GM18498 (cell line): ENCODE measurements around the gene VSNL1.
A peak's percentile ranks its signal among the peaks of the same experiment; 100 is the strongest.
"Not testable (repeated sequence)": the region's sequence is repeated elsewhere in the genome, so short reads cannot be mapped to it uniquely, and the experiment has no call there.

Source experiments
- ATAC-seq: cut with Tn5 transposase; IDR thresholded peaks from one replicate; pipeline ENCODE4 v1.9.1; 2021; ENCODE audit warnings: mild to moderate bottlenecking, moderate library complexity; ENCODE audit not compliant: unreplicated experiment

Gene VSNL1

GRCh38 chr2:17541531-17541950, 1.0 kb downstream of the VSNL1 start:
- ATAC-seq, result no peak

DNA sequence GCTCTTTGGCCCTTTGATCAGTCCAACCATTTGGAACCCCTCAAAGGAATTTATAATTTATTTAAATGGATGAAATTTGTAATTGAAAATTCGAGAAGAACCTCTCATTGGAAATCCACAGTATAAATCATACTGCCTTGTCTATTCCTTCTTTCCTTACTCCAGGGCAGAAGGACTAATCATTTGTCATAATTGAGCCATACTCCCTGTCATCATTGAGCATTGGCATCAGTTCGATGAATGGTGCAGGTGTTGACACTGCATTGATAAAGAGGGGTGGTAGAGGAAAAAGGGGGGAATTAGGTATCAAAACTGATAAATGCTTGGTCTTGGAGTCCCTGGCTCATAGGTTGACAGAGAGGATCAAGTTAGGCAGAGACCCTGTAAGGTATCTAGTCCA, 2.0 kb downstream of the VSNL1 start:
- ATAC-seq, result no peak

GRCh38 chr2:17543131-17543660, 2.7 kb downstream of the VSNL1 start:
- ATAC-seq, result no peak

DNA sequence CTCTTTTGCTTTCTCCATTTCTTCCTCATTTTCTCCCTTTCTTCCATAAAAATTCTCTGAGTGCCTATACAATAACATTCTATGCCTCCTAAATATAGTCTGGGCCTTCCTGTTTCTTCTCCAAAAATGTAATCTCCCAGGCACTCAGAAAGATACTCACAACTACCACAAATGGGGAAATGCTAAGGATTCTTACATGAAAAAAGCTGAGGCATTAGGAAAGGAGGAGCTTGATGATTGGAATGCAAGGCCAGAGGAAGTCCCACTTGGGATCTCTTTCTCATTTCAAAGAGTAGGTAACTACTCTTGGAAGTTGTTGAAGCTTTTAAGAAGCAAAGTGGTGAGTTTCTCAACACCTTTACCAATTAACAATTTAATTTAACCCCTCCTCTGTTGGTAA, 3.4 kb downstream of the VSNL1 start:
- no peak for ATAC-seq

DNA sequence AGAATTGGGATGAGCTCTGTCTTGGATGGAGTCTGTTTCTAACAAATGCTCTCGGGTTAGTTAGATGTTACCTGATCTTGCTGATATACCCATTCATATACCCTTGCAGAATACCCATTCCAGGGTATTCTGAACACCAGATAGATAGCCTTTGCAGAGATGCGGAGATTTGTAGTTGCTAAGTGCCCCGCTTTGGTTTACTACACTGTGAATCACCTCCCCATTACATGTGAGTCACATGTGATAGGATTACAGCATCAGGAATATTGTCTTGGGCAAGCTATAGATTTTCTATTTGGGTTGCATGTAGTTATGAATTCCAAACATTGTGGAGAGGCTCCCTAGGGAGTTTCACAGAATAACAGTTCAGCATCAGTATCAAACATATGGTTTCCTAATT, 3.8 kb downstream of the VSNL1 start:
- no peak for ATAC-seq

DNA sequence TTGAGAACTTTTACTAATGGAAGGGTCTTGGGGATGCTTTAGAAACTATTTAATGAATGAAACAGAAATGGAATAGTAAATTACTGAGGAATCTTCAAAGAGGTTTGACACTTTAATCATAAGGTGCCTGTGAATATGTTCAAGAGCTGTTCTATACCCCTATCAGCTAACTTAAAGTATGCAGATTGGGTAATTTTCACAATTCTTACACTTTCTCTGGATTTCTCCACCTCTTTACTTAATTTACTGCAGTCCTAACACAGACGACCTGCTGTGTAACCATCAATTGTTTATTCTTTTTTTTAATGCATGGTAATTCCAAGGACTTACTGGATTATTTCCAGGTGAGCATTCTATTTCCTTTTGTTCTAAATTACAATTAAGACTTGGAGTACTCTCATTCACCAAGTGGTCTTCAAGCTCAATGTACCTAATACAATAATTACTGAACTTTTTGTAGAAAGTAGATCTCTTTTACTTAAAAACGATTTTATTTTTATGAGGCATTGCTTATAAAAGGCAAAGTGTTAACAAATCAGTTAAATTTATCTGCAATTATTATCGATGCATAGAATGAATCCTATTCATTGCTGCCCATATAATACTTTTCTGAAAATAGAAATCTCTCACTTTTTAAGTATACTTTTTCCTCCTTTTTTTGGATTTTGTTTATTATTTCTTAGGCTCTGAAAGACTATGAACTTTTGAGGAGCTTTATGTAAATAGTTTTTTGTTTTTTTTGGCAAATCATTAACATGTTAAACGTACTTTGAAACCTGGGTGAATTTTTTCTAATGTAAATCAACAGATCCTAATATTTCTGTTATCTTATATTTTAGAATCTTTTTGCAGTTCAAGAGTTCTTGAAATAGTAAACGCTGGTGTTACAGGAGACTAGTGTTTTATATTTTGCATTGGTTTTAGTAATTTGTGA, 5.5 kb downstream of the VSNL1 start:
- no peak for ATAC-seq

GRCh38 chr2:17547237-17547636, 6.7 kb downstream of the VSNL1 start:
- ATAC-seq, result no peak

GRCh38 chr2:17547737-17548136, 7.2 kb downstream of the VSNL1 start:
- ATAC-seq, result no peak

- ATAC-seq, result no peak
These were observed 10.4 kb downstream of the VSNL1 start for GRCh38 chr2:17550907-17551306.

GRCh38 chr2:17555150-17555549, 14.7 kb downstream of the VSNL1 start:
- ATAC-seq, result no peak

DNA sequence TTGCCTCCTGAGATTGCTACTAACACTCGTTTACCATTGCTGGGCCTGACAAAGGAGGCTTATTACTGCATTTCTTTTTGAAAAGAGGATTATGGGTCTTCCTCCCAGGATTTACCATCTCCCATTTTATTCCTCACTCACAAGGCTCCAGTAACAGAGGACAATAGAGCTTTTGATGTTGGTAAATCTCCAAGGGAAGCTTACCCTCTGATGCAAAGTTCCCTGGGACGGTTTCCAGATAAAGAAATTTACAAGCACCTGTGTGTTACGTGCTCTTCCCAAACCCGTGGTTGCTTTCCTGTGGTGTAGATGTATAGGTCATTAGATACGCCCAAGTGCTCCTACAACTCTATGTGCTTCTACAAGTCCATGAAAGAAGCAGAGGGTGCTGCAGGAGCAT, 17.1 kb downstream of the VSNL1 start:
- no peak for ATAC-seq

DNA sequence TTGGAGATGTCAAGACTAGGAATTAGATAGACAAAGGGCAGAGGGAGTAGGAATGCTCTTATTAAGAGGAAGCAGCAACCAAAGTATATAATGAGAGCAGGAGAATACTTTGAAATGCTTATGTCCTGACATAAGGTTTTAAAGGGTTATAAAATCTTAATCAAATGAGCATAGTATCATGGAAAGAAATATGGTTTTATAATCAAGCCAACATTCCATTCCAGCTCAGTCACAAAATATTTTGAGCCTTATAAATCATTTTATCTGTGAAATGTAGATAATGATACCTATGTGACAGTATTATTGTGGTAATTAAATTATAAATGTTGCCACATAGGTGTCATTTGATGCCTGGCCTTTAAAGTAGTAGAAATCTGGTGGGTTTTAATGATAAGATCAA, 17.6 kb downstream of the VSNL1 start:
- ATAC-seq, result no peak

- no peak for ATAC-seq
These were observed 18.4 kb downstream of the VSNL1 start for GRCh38 chr2:17558878-17559277.

DNA sequence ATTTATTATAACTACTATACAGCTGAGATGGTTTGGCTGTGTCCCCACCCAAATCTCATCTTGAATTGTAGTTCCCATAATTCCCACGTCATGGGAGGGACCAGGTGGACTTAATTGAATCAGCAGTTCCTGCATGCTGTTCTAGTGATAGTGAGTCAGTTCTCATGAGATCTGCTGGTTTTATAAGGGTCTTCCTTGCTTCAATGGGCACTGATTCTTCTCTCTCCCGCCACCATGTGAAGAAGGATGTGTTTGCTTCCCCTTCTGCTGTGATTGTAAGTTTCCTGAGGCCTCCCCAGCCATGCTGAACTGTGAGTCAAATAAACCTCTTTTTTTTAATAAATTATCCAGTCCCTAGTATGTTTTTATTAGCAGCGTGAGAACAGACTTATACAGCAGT, 25.2 kb downstream of the VSNL1 start:
- ATAC-seq, result not testable (repeated sequence)

- ATAC-seq, result no peak
These were observed 31.2 kb downstream of the VSNL1 start for GRCh38 chr2:17571681-17572080.

DNA sequence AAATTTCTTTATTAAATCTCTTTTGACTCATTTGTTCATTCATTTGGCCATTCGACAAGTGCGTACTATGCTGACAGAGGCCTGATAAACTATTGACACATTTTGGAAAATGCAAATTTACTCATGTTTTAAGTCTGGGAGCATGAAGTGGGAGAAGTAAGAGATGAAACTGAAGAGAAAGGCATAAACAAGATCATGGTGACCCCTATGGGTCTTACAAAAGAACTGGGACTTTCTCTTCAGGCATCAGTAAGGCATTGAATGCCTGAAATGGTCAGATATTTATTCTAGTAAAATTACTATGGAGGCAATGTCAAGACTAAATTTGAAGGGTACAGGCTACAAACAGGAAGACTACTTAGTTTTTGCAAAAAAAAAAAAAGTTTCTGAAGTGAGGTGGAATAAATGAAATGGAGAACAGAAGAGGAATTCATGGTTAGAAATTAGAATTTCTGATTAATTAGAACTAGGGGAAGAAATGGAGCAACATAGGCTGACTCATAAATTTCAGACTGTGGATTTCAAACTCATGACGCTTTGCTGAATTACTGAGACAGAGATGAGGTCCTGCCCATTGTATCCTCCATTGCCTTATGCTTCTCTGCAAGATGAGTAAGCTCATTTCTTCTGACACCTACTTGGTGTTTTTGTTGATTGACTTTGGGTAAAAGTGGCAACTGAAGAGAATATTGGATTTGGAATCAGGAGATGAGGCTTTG, 32.7 kb downstream of the VSNL1 start:
- no peak for ATAC-seq

DNA sequence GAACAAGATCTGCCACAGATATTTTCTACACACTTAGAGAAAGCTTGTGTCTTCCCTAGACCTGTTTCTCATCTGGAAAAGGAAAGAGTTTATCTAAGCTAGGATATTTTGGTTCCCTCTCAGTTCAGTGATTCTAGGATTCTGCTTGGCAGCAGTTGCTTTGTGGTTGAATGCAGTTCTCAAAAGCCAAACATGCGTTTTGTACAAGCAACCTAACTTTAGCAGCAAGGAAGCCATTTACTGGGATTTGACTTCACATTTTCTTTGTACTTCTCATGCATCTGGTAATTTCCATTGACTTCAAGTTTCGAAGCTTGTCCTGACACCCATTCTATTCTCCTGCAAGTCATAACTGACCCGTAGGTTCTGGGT, 33.3 kb downstream of the VSNL1 start:
- ATAC-seq, result no peak

DNA sequence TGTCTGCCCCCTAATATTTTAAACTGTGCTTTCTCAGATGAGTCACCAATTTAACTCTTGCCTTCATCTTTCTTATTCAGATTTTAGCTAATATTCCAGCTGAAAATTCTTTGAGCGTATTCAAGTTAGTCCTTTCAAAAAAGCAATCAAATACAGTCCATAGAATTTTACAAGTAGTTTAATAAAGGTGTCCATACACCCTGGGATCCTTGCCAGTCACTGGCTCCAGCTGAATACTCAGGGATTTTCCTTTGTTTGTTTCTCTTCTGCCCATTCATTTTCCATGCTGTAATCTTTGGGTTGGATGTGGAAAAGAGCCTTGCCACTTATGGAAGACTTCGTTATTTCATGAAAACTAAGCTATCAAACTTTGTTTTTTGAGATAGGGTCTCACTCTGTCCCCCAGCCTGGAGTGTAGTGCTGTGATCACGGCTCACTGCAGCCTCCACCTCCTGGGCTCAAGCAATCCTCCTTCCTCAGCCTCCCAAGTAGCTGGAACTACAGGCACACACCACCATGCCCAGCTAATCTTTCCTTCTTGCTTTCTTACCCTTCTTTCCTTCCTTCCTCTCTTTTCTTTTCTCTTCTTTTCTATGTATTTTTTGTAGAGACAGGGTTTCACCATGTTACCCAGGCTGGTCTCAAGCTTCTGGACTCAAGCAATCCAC, 34.0 kb downstream of the VSNL1 start:
- ATAC-seq, result no peak

DNA sequence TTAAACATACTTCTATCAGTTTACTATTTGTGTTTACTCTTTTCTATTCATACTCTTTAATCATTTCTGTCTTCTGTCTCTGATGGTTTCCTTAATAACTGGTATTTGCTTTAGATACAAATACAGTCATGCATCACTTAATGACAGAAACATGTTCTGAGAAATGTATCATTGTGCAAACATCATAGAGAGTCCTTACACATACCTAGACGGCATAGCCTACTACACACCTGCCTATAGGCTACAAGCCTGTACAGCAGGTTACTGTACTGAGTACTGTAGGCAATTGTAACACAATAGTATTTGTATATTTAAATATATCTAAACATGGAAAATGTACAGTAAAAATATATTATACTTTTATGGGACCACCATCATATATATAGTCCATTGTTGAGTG, 36.3 kb downstream of the VSNL1 start:
- no peak for ATAC-seq

- peak; percentile 83 for ATAC-seq
These were observed 38.0 kb downstream of the VSNL1 start for GRCh38 chr2:17578466-17578928.

DNA sequence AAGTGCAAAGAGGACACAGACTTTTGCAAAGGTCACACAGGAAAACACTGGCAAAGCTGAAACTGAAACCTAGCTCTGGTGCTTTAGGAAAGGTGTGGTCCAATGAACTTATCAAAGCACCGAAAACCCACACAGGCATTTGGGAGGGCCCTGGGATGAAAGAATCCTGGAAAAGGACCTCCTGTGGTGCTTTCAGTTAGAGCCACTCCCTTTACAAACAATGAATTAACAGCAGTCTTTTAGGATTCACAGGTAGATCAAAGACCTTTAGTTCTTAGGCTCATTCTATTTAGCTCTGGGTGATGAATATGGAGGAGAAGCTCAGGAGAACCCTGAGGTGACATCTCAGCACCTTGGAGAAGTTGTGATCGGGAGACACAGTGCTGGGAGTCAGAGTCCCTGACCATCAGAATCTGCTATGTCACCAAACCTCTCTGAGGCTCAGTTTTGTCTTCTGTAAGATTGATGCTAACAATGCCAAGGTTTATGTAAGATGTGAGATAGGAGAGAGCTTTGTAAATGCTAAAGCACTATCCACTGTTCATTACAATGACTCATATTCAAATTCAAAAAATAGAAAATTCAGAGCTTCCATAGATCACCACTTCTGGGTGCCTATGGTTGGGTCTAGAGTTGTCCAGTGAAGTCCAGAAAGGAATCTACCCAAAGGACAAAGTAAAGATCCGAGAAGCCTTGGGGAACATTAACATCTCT, 39.3 kb downstream of the VSNL1 start:
- ATAC-seq, result no peak
